ENCODE results near the gene OXCT1.

- no peak for TF ChIP-seq EZH2phosphoT487 (IDR thresholded peaks at IDR 0.05; ENCODE audit: insufficient read depth, low read depth)
- TF ChIP-seq EZH2 (IDR thresholded peaks at IDR 0.05; ENCODE audit: insufficient read depth, poor library complexity, severe bottlenecking): no peak
Measured at GRCh38 chr5:41747301-41747700, 122.9 kb downstream of the OXCT1 start.

Data from GM23248 (cell line).